ENCODE measurements around the gene TVP23C.
"Not testable (repeated sequence)": the region's sequence is repeated elsewhere in the genome, so short reads cannot be mapped to it uniquely, and the experiment has no call there.

TVP23C gene

DNA sequence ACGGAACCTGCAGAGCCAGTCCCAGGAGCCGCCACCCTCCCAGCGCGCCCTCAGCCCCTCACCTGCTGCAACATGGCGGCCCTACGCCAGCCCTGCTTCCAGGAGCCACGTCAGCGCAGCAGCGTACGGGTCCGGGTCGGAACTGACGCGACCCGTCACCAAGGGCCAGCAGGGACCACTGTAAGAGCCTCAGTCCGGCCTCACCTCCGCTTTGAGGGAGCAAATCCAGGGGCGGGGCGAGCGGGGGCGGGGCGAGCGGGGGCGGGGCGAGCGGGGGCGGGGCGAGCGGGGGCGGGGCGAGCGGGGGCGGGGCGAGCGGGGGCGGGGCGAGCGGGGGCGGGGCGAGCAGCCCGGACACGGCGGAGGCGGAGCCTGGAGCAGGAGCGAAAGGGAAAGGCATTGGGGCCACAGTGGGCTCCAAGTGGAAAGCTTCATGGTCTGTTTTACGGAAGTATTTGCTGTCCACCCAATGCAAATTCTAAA is at the start of gene TVP23C:
Gene TVP23C, minus strand, starts transcription at position 109 of the 483 bp plus-strand sequence. Its CDS starts 35 bp downstream, at position 74.
- peak; percentile 46 for DNase-seq

DNA sequence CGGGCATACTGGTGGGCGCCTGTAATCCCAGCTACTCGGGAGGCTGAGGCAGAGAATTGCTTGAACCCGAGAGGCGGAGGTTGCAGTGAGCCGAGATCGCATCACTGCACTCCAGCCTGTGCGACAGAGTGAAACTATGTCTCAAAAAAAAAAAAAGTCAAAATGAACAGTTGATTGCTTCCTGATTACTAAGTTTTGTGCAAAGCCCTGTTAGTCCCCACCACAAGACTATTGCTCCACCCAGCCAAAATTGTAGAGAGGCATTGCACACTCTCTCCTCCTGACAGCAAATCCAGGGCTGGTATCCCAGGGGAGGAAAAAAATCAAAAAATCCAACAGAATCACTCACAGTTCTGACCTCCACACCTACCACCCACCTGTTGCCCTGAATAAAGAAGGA is 29.7 kb upstream of the TVP23C start:
- DNase-seq, result not testable (repeated sequence)

DNA sequence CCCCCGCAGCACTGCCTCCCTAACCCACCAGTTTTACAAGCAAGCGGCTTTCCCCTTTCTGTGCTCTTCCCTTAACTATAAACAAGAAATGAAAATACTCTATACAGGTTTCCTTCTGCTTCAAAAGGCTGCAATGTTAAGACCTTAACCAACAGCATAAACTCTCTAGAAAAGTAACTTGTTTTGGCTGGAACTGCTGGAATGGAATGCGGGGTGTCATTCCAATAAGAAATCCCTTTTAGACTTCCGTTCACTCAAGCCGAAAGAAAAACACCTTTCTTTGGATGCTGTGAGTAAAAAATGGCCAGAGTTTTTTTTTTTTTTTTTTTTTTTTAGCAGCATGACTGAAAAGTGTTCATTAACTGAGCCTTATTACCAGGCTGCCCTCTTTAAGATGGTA is 28.7 kb upstream of the TVP23C start:
- not testable (repeated sequence) for DNase-seq

DNA sequence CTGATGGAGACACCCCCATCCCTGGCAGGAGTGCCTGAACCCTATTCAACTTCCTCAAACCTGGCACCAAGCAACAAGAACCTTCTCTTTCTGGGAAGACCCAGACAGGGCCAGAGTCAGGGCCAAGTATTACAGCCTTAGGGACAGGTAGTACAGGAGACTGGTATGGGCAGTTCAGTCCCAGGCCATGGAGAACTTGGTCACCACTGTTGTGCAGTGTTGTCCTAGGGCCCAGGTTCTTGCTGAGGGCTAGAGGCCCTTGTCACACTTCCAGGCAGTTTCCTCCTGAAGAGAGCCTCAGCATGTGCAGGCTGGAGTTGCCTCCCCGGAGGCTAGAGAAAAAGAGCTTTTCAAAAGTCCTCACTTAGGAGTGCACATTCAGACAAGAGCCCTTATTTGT is 27.6 kb upstream of the TVP23C start:
- not testable (repeated sequence) for DNase-seq

DNA sequence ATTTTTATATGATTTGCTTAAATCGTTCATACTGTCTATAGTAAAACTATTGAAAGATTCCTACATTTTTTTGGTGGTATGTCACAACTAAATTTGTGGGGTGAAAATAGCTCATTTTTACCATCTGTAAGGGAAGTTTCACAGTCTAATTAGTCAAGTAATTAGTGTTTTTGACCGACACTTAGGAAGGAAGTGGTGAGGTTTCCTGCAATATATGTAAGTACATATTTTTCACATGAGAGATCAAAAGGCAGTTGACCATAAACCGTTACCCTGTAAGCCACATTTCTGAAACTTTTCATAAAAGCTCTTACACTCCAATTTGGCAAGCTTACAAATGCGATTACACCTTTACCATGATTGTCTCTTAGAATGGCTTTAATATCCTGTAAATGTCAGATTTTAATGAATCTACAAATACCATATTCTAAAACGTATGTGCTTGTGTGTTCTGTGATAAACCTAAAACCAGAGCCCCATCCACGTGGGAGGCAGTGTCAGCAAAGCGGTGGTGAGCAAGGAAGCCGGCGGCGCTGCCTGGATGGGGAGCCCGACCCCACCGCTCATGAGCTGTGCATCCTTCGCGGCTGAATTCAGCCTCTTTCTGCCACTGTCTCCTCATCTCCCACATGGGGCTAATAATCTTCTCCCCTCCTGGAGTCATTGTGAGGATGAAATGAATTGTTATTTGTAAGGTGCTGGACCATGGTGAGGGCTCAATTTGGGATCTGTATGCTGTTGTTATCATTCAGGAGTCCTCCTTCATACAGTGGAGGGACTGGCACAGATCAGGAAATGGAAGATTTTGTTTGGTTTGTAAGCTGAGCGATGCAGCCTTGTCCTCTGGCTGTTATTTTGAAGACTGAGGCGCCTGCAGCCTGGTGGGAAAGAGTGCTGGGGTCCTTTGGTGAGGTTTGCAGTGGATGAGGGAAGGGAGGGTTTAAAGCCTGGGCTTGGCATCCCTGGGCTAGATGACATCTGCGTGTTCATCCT is 26.6 kb upstream of the TVP23C start:
- not testable (repeated sequence) for DNase-seq

DNA sequence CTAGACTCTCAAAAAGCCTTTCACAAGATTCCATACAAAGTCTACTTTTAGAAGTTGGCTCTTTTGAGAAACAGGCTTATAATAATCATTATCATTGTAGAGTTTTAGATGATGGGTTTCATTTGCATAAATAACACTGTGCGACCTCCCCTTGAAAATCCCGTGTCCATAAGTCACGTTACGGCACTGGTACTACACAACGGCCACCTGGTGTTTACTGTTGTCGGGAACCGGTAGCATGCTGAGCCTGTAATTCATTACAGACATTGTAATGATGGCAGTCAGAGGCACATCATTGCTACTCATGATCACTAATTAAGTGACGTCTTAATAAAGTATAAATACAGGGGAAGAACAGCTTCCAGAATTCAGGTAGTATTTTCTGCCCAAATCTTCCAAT is 24.7 kb upstream of the TVP23C start:
- not testable (repeated sequence) for DNase-seq

DNA sequence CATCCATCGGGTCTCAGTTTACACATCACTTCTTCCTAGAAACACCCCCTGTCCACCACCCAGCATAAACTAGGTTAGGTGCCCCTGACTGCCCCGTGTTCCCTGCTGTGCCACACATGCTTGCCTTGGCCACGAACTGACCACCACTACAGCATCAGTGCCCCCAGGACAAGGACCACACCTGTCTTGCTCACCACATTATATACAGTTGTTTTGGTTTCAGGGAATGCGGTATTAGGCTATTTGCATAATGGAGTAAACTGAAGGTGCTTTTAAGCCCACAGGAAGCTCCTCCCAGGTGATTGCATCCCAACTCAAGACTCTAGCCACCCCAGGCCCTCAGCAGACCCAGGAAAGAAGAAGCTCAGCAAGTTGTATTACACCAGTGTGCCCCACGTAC is 20.0 kb upstream of the TVP23C start:
- not testable (repeated sequence) for DNase-seq

DNA sequence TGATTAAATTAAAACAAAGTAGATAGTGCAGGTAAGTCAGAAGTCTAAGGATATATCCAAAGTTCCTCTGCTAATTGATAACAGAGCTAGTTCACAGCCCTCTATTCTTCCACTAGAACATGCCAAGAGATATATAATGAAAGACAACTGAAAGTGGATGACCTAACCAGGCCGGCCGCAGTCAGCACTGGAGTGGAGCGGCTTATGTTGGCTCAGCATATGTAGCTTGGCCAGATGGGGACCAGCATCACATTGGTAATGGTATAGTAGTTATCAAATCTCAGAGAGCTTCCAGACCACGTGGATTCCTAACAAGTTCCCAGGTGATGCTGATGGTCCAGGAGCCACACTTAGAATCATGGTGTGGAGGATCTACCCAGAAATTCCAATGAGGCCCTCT is 18.2 kb upstream of the TVP23C start:
- not testable (repeated sequence) for DNase-seq

DNA sequence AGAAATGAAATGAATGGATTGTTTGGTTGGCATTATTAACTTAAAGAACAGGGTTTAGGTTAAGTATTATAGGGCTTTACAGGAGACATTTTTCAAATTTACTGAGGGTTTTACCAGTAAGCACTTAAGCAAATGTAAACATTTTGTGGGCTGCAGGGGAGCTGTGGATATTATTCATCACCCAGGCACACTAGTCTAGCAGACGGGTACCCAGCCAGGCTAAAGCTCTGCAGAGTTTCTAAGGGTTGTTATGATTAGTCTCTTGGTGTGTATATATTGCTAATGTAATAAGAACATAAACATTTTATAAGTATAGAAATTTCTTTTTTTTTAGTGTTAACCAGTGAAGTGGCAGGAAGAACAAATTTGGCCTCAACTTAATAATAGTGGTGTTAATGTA is 13.6 kb upstream of the TVP23C start:
- not testable (repeated sequence) for DNase-seq

DNA sequence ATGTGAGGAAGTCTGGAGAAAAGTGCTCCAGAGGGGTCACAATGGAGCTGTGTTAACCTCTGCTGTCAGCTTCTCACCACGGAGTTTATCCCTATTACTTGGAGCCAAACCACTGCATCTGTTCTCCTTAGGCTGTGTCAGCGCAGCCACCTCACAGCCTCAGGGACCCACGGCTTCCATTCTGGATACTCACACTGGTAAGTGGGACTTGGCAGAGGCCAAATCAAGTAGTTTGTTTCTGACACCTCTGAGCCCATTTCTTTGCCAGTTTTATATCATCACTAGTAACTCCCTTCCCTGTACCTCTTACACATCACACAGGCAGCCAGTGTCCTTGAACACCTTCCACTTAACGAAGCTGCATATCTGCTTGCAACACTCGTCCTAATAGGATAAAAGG is 11.4 kb upstream of the TVP23C start:
- not testable (repeated sequence) for DNase-seq

DNA sequence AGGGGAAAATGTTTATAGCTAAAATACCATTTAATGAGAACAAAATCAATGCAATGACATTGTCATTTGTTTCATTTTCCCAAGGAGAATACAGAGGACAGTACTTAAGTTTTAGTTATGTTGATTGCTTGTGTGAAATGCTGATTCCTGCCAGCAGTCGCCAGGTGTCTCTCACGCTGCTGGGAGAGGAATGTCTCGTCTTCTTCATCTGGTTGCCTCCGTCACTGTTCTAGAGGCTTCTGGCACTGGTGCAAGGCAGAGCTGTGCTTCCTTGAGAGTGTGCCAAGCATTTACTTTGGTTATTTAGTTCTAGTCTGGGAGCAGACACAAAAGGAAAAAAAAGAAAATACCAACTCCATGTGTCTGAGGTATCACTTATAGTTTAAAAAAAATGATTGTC is 10.6 kb upstream of the TVP23C start:
- DNase-seq, result not testable (repeated sequence)

DNA sequence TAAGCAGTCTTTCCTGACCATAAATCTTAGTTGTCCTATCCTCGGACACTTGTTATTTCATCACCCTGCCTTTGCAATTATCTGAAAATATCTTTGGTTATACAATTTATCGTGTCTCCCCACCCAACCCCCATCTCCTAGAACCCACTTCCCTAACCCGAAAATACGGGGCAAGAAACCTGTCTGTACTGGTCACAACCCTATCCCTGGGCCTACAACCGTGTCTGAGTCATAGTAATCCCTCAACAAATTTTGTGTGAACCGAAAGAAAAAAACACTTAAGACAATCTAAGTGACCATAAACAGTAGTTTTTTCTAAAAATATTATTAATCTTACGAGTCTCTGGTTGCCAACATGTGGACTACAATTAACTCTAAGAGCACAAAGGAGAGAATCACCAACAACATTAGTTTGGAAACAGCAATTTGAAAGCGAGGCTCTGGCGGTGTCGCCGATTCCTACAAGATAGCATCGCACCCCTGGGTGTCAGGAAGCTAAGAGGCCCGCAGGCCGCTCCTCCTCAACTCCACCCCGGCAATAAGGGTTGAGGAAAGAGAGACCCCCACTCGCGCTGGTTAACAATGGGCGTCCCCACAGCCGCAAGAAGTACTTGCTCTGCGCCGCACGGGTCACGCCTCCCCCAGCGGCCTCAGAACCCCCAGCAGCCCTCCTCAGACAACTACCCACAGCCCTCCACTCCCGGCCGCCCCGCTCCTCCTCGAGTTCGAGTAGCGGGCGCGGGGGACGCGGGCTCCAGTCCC is 489 bp downstream of the TVP23C start:
- DNase-seq, result not testable (repeated sequence)

DNA sequence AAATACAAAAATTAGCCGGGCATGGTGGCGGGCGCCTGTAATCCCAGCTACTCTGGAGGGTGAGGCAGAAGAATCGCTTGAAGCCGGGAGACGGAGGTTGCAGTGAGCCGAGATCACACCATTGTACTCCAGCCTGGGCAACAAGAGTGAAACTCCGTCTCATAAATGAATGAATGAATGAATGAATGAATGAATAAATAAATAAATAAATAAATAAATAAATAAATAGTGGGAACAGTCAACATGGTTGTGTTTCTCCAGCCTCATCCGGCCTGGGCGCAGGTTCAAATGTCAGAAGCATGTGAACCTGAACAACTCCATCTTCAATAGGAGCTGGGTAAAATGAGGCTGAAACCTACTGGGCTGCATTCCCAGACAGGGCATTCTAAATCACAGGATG is 1.8 kb downstream of the TVP23C start:
- not testable (repeated sequence) for DNase-seq

DNA sequence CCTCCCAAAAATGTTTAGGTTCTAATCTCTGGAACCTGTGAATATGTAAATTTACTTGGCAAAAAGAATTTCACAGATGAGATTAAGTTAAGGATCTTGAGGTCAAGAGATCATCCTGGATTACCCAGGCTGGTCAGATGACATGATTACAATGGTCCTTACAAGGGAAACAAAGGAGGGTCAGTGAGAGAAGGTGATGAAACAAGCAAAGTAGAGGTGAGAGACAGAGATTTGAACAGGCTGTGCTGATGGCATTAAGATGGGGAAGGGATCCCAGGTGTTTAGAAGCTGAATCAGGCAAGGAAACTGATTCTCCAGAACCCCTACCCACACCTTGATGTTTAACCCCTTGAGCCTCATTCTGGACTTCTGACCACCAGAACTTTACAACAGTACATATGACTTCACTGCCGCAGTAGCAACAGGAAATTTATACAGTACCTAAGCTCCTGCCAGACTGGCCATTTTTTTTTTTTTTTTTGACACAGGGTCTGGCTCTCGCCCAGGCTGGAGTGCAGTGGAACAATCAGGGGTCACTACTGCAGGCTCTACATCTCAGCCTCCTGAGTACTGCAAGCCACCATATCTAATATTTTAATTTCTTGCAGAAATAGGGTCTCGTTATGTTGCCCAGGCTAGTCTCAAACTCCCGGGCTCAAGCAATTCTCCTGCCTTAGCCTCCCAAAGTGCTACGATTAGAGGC is 4.7 kb downstream of the TVP23C start:
- DNase-seq, result not testable (repeated sequence)

DNA sequence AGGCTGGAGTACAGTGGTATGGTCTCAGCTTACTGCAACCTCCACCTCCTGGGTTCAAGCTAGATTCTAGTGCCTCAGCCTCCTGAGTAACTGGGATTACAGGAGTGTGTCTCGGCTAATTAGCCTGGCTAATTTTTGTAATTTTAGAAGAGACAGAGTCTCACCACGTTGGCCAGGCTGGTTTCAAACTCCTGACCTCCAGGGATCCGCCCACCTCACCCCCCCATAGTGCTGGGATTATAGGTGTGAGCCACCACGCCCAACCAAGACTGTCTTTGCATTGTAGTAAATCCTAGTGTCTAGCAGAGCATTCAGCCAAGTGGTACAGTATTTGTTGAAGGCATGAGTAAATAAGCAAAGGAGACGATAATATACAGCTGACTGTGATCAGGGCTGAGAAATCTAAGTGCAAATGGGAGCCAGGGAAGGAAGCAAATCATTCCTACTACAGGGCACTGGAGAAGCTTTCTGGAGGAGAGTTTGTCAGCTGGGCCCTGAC is 5.9 kb downstream of the TVP23C start:
- not testable (repeated sequence) for DNase-seq

DNA sequence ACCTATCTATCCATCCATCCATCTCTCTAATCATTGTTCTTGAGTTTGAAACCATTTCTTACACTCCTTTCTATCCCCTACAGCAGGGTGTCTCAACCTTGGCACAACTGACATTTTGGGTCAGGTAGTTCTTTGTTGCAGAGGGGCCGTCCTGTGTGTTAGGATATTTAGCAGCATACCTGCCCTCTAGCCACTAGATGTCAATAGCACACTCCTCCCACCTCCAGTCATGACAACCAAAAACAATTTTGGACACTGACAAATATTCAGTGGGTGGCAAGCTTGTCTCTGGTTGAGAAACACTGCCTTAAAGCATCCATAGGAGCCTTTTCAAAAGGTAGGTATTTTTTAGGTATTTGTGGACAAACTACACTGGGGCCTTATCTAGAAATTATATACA is 10.4 kb downstream of the TVP23C start:
- not testable (repeated sequence) for DNase-seq

DNA sequence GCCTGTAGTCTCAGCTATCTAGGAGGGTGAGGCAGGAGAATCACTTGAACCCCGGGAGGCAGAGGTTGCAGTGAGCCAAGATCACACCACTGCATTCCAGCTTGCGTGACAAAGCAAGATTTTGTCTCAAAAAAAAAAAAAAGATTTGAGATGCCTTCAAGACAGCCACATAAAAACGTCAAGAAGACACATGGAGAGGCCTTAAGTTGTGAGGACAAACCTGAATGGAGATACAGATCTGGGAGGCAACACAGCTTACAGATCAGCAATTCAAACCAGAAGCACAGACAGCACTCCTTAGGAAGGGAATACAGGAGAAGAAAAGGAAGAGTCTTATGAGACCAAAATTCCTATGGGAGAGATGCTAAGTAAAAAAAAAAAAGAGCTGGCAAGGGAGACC is 13.7 kb downstream of the TVP23C start:
- DNase-seq, result not testable (repeated sequence)

DNA sequence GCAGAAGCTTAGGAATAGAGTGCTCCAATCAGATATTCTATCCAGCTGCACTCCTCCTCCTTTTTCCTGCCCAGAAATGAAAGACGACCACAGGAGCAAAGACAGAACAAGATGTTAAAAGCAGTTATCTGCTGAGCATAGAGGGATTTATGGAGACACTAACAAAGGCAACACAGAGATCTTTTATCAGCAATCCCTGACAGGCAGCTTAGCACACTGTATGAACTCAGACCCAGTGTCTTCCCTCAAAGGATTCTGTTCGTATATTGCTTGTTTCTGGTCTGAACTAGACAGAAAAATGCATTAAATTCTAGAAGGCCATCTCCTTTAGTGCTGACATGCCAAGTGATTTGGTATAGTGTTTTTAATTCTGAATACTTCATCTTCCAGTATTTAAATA is 16.7 kb downstream of the TVP23C start:
- DNase-seq, result not testable (repeated sequence)

DNA sequence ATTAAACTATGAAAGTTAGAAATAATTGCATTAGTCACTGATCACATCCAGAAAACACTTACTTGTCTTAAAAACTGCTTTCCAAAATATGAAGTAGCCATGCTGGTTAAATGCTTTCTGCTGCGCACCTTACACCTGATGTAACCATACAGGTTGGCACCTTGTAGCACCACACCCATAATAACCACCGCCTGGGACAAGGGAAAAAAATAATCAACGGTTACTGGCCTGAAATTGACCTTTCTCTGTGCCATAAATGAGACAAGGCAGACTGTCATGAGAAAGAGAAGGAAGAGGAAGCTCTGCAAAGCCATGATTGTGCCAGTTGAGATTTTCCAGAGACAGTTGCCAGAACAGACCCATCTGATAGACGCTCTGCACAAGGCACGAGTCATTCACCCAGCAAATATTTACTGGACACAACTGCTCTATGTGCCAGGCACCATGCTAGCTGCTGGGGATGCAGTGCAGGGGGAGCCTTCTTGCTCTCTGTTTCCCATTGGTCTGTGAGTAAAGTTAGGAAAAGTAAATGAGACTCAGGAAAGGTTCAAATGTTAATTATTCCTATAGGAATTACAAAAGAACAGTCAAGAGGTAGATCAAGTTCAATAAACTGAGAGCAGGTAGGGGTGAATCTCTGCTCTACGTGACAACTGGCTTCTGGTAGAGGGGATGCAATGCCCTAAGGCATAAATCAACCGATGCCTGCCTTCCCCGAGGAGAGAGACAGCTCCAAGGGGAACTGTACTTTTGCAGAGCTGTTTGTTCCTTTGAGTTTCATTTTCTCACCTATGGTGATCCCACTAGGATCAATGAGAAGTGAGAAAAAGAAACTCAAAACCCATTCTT is 22.7 kb downstream of the TVP23C start:
- not testable (repeated sequence) for DNase-seq

DNA sequence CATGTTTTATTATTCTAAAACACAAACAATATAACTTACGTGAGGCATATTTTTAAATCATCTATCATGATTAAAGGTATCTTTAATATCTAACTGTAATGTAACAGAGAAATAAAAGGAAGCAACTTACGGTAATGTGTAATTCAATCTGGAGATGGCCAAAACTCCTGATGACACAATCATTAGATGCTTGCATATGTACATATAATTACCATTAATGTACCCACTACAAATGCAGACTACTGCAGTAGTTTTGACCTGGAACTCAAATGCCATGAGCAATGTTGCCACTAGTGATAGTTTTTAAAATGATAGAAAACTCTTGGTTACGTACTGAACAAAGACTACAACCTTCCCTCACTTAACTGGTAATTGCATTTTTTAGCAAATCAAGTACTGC is 30.2 kb downstream of the TVP23C start:
- DNase-seq, result not testable (repeated sequence)

All from activated T-cell treated with anti-CD3 and anti-CD28 coated beads for 4 hours (primary cell).